ENCODE measurements around the gene PRKAR1B.

PRKAR1B gene

GRCh38 chr7:605661-606450 is 121.2 kb downstream of the PRKAR1B start:
- no peak for FAIRE-seq
- DNase-seq (ENCODE audit: low spot score): no peak

- FAIRE-seq: no peak
Observed at GRCh38 chr7:604884-605531, 122.1 kb downstream of the PRKAR1B start.

GRCh38 chr7:604001-604883 is 122.8 kb downstream of the PRKAR1B start:
- FAIRE-seq: no peak

More at GRCh38 chr7:604884-605531, 122.1 kb downstream of the PRKAR1B start:
- DNase-seq (ENCODE audit: low spot score): no peak

GRCh38 chr7:603152-603951 is 123.7 kb downstream of the PRKAR1B start:
- no peak for FAIRE-seq
- no peak for DNase-seq (ENCODE audit: low spot score)

More at GRCh38 chr7:604001-604883, 122.8 kb downstream of the PRKAR1B start:
- no peak for DNase-seq (ENCODE audit: low spot score)

GRCh38 chr7:602341-603141 is 124.5 kb downstream of the PRKAR1B start:
- DNase-seq (ENCODE audit: low spot score) (no peak), FAIRE-seq (no peak)

- DNase-seq (ENCODE audit: low spot score) (no peak), FAIRE-seq (no peak)
Observed at GRCh38 chr7:601595-602340, 125.3 kb downstream of the PRKAR1B start.

- FAIRE-seq (no peak), DNase-seq (ENCODE audit: low spot score) (no peak)
Observed at GRCh38 chr7:601036-601594, 126.0 kb downstream of the PRKAR1B start.

- FAIRE-seq (no peak), DNase-seq (ENCODE audit: low spot score) (no peak)
Observed at GRCh38 chr7:600149-601035, 126.7 kb downstream of the PRKAR1B start.

GRCh38 chr7:598899-599298 is 128.2 kb downstream of the PRKAR1B start:
- DNase-seq (ENCODE audit: low spot score): no peak
- no peak for FAIRE-seq

GRCh38 chr7:597348-598178 is 129.5 kb downstream of the PRKAR1B start:
- no peak for DNase-seq (ENCODE audit: low spot score)
- FAIRE-seq: no peak

- FAIRE-seq (no peak), DNase-seq (ENCODE audit: low spot score) (no peak)
Observed at GRCh38 chr7:596819-597182, 130.3 kb downstream of the PRKAR1B start.

GRCh38 chr7:596071-596818 is 130.8 kb downstream of the PRKAR1B start:
- DNase-seq (ENCODE audit: low spot score) (no peak), FAIRE-seq (no peak)

GRCh38 chr7:595621-596010 is 131.5 kb downstream of the PRKAR1B start:
- FAIRE-seq: no peak
- DNase-seq (ENCODE audit: low spot score): no peak

- no peak for FAIRE-seq
Observed at GRCh38 chr7:594920-595620, 132.0 kb downstream of the PRKAR1B start.

GRCh38 chr7:594212-594913 is 132.7 kb downstream of the PRKAR1B start:
- DNase-seq (ENCODE audit: low spot score): no peak
- FAIRE-seq: no peak

More at GRCh38 chr7:594920-595620, 132.0 kb downstream of the PRKAR1B start:
- no peak for DNase-seq (ENCODE audit: low spot score)

Data from RCC 7860 (cell line).